ENCODE measurements around the gene GJC1.

Gene GJC1

GRCh38 chr17:44829523-44830358, at the start of gene GJC1:
GJC1 (minus strand) TSS chr17:44830287; CDS start chr17:44805817, 24,470 bp downstream.
- no peak for DNase-seq

DNA sequence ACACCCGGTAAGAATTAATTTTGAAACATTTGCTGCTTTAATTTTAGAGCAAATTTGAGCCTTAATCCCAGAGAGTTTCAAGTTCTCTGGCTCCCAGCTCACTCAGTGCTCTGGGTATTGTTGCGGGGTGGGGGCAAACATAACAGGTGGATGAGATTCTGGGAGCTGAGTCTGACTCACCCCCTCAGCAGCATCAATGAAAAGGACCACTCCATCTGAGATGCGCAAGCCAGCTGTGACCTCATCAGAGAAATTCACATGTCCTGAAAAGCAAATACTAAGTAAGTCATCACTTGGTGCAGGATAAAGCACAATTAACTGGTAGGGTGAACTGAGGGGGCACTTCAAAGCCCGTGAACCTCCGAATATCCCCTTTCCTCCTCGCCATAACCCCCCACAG, 49.3 kb upstream of the GJC1 start:
- DNase-seq: no peak

DNA sequence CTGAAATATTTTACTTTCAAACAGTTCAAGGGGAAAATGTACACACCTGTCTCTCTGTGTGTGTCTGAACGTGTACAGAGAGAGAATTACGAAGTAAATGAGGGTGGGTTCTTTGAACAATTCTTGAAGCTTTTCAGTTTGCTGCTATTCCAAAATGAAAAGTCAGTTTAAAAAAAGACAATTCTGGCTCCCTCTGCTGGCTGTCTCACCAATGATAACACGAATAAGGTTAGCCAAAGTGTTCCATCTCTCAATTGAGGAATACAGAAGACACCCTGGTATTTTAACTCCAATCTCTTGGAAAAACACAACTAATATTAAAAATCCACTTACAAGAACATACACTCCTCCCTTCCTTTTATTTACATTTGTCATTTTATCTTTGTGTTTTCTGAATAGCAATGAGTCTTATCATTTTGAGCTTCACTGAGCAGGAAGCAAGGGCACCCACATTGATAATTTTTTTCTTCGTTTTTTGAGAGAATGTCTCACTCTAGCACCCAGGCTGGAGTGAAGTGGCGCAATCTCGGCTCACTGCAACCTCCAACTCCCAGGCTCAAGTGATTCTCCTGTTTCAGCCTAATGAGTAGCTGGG, 48.6 kb upstream of the GJC1 start:
- DNase-seq: no peak

DNA sequence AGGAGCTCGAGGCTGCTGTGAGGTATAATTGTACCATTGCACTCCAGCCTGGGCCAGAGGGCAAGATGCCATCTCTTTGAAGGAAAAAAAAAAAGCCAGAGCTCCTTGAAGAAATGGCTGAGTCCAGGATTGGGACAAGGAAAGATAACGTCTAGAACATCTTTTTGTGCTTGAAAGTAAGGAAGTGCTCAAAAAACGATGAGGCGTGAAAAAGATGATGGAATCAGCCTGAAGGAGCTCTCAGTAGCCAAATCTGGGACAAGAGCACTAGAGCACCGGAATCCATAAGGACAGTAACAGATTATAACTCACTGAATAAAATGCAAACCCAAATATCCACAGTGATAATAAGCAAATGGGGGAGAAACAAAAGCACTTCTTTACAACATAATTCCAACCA, 47.0 kb upstream of the GJC1 start:
- no peak for DNase-seq

- no peak for DNase-seq
Measured at GRCh38 chr17:44875761-44876160, 45.7 kb upstream of the GJC1 start.

GRCh38 chr17:44872131-44872768, 42.2 kb upstream of the GJC1 start:
- DNase-seq: peak; percentile 84

GRCh38 chr17:44871556-44871955, 41.5 kb upstream of the GJC1 start:
- no peak for DNase-seq

DNA sequence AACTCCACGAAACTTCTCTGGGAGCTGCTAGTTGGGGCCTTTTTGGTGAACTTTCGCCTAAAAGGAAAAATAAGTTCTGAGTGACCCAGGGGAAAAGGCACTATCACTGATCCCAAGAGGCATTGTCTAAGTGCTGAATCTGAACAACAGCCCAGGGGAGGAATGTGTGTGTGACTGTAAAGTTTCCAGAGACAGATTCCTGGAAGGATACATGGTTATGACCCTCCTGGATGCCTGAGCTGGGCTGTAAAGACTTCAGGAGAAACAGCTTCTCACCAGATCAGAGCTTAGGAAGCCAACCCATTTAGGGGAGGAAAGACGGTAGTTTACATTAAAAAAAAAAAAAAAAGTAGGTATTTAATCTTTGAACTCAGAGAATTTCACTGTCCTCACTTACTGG, 37.8 kb upstream of the GJC1 start:
- DNase-seq: no peak

DNA sequence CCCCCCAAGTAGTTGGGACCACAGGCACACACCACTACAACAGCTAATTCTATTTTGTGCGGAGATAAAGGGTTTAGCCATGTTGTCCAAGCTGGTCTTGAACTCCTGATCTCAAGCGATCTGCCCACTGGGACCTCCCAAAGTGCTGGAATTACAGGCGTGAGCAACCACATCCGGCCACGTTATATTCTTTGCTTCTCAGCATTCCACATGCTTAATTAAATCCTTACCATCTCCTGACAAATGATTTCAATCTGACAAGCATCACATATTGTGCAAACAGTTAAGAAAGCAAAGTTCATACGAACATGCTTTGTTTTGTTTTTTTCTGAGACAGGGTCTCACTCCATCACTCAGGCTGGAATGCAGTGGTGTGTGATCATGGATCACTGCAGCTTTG, 35.8 kb upstream of the GJC1 start:
- DNase-seq: no peak

- peak; percentile 13 for DNase-seq
Measured at GRCh38 chr17:44865231-44865660, 35.2 kb upstream of the GJC1 start.

GRCh38 chr17:44864831-44865230, 34.7 kb upstream of the GJC1 start:
- DNase-seq: no peak

DNA sequence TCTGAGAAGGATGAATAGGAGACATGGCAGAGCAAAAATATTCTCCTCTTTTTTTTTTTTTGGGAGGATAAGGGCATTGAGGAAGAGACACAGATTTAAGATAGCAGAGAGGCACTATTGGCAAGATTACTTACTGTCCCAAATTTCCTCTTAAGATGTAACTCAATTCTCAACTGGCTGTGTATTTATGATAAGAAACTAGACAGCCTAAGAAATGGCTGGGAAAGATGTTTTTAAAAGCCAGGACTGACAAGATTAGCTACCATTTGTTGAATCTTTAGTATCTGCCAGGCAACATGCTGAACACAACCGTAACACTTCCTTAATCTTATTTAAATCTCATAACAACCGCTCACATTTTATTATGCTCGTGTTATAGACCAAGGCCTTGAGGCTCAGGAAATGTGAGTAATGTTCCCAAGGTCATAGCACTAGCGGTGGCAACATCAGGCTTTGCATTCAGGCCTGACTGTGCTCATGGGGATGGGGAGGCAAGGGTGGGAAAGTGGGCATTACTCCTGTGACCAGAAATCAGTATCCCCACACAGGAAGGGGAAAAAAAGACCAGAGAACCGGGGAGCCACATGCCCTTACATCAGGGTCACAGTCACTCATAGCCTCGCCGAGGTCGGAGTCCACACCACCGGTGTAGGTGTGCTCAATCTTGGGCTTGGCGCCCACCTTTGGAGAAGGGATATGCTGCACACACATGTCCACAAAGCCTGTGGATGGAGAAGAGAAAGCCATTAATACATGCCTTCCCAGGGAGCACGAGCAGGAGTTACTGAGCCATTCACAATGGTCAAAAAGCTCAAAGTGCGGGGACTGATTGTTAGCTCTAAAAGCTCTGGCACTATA, 33.2 kb upstream of the GJC1 start:
- DNase-seq: no peak

DNA sequence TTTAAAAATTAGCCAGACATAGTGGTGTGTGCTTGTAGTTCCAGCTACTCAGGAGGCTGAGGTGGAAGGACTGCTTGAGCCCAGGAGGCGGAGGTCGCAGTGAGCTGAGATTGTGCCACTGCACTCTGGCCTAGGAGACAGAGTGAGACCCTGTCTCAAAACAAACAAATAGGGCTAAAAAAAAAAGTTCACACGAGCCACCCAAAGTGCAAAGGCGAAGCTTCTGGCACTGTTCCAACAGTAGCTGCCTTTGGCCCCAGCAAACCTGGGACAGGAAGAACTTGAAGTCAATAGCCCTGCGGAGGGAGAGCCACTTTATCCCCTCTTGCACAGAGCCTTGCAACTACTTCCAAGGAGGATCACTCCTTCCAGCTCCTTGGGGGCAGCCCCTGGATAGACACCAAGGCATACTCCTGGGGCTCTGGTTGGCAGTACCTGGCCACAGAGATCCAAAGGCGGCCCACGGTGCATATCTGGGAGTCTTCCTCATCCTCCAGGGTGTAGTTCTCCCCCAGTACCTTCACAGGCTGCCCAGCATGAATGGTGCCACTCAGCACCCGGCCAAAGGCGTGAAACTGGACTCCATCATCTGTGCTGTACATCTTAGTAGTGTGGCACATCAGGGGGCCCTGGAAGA, 32.3 kb upstream of the GJC1 start:
- no peak for DNase-seq

DNA sequence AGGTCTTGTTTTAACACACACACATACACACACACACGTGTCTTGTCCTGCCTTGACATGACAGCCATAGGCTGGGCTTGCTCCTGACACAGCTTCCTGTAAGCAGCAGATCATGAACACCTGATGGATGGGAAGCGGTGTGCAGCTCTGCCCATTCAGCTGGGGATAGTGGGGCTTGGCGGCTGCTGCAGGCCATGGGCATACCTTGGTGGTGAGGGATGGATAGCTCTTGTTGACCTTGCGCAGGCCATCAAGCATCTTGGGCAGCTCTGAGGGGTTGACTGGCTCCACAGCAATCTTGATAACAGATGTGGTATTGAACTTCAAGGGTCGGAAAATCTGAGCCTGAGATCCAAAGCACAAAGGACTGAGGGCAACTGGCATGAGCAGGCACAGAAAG, 29.6 kb upstream of the GJC1 start:
- no peak for DNase-seq

DNA sequence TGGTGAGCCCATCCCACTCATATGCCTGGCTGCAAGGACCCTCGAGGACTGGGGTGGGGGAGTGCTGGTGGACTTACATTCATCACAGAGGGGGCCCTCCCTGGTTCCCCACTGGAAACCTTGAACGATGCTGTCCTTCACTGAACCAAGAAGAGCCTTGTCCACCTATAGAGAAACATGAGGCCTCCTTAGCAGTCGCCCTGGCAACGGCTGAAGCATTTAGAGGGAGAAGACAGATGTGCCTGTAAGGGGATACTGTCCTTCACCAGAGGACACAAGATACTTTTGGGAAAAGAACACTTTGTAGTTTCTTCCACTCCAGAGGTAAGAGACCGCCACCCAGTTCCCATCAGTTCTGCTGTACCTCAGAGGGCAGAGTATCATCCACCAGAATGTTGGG, 24.1 kb upstream of the GJC1 start:
- DNase-seq: no peak

- no peak for DNase-seq
Measured at GRCh38 chr17:44850612-44851011, 20.5 kb upstream of the GJC1 start.

DNA sequence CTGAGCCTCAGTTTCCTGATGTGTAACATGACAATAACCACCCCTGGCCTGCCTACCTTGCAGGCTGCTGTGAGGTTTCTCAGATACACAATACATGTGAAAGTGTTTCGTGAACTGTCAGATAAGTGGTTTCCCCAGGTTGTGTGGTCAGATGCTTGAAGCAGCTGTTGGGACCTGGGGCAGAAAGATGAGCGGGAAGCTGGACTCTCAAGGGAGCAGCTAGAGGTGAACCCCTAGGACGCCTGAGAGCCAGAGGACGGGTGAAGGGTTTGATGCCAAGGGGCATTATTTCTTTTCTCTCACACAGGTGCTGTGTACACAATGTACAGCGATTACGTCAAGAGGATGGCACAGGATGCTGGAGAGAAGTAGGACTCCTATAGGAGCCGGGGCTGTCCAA, 19.9 kb upstream of the GJC1 start:
- no peak for DNase-seq

- DNase-seq: no peak
Measured at GRCh38 chr17:44848961-44849489, 18.9 kb upstream of the GJC1 start.

DNA sequence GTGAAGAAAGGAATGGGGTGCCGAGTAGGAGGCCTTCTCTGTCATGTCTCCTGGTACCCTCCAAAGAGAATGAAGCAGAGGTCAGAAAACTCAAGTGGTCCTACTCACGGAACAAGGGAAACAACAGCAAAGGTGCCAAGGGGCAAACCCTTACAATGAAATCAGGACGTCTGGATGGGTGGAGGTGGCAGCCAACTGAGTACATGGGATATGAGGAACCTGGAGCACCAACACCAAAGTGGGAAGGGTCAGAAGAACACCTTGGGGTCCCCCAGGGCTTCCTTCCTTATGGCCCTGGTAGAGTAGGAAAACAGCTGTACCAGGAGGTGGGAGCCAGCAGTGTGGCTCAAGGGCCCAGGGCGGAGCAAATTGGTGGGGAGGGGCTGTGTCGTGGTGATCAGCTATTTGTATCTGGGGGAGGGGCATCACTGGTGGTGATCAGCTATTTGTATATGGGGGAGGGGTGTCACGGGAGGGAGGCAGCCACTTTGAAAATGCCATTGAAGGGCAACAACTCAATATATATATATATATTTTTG, 18.2 kb upstream of the GJC1 start:
- no peak for DNase-seq

- DNase-seq: no peak
Measured at GRCh38 chr17:44847586-44847985, 17.5 kb upstream of the GJC1 start, which contains the start of gene HIGD1B. HIGD1B (plus strand) TSS chr17:44847883; CDS start chr17:44848153, 270 bp downstream.

DNA sequence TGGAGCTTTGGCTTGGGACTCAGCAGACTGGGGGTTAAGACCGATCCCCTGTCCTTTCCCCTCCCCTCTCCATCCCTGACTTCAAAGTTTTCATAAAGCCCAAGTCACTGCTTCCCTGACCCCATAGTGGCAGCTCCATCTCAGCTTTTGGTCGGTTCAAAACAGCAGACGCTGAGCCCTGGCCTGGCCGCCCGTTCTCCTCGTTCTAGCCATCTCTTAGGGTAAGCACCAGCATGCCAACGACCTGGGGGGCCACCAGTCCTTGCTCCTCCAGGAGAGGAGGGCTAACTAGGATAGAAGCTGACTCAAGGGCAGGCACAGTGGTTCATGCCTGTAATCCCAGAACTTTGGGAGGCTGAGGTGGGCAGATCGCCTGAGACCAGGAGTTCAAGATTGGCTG, 16.1 kb upstream of the GJC1 start:
- DNase-seq: no peak

DNA sequence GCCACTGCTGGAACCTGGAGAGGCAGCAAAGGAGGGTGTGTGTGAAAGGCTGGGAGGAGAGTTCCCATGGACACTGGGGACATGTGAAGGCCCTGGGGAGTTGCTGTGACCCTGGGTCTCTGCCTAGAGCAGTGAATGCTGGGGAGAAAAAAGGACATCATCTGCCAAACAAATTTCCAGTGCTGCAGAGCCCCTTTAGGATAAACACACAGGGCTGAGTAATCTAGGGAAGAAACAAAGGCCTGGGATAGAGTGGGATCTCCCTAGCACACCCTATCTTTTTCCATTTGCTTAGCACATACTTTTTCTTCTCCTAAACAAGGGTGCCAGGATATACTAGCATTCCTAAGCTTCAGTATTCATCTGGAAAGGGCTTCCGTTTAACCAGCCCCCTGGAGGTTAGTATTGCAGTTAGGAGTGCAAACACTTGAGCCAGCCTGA, 14.3 kb upstream of the GJC1 start:
- no peak for DNase-seq

Measured in DMS79 (cell line).